DMS153 (cell line): ENCODE data around the gene TNRC18.
A peak's percentile ranks its signal among the peaks of the same experiment; 100 is the strongest.

Experiments used
- DNase-seq: peaks from one replicate; lab custom pipeline; 2025; lab: John Stamatoyannopoulos, UW

Gene TNRC18

DNA sequence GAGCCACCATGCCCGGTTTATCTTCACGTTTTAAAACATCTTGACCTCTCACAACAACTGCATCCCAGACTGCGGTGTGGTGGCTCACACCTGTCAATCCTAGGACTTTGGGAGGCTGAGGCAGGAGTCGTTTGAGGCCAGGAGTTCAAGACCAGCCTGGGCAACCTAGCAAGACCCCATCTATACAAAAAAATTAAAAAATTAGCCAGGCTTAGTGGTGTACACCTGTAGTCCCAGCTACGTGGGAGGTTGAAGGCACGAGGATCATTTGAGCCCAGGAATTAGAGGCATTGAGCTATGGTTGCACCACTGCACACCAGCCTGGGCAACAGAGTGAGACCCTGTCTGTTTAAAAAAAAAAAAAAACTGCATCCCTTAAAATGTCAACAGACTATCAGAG, 20.2 kb downstream of the TNRC18 start:
- no peak for DNase-seq

DNA sequence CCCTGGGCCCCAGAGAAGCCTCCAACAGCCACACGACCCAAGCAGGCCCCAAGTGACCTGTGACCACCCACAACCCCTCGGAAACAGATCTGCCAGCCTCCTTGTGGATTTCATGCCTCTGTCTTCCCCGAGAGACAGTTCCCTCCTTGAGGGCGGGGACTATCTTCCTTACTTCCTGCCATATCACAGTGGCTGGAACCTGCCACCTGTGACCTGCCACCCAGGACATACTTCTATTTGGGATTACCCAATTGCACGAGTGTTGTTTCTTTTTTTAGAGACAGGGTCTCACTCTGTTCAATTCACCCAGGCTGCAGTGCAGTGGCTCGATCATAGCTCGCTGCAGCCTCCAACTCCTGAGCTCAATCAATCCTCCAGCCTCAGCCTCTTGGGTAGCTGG, 25.9 kb downstream of the TNRC18 start:
- no peak for DNase-seq

DNA sequence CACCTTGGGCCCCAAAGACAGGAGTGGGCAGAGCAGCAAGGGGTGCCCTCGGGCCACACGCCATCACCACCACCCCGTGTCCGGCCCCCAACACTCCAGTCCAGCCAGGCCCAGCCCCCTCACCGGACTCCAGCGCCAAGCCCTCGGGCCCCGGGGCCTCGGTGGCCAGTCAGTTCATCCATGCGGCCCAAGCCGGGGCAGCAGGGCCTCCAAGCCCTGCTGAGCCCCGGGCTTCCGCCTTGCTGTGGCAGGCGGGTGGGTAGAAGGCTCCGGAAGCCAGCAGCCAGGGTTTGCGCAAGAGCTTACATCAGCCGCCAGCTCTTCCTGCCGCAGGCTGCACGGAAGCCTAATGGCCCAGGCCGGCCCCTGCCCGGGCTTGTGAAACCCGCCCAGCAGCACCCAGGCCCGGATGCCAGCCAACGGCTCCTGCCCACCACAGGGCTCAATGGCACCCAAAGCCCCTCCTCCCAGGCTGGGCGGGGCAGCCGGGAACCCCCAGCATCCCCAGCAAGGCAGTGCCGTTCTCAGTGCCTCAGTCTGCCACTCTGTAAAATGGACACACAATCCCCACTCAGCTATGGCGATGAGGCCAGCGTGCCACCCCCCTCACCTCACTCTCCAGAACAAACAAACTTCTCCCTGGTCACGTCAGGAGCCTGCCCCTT, 26.5 kb downstream of the TNRC18 start:
- peak; percentile 93 for DNase-seq

DNA sequence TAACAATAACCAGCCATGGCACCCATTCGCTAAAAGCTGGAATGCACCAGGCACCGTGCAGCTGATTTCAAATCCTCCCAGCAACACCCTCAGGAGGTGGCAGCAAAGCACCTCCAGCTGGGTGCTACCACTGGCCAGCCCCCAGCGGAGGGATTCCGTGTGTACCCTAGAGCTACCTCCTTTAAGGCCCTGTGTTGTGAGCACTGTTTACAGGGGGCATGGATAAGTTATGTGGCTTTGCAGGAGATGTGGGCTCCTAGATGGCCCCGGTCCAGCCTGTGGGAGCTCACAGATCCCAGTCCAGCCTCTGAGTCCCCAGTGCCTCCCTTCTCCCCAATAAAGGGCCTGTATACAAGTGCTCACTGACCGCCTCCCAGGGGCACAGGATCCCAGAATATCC, 27.1 kb downstream of the TNRC18 start:
- DNase-seq: peak; percentile 36

DNA sequence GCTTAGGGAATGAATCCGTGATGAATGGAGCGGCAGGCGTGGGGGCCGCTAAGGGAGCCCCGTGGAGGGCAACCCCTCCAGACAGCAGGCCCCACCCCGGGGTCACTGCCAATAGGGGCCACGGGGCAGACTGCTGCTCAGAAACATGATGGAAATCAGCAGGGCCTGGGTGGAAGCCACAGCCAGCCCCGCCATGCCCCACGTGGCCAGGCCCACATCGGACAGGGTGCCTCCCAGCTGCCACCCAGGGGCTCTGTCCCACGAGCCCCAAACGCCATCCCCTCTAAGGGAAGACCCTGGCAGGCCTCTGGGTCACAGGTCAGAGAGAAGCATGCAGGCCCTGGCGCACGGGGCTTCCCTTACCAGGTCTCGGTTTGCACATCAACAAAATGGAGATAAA, 28.4 kb downstream of the TNRC18 start:
- no peak for DNase-seq

DNA sequence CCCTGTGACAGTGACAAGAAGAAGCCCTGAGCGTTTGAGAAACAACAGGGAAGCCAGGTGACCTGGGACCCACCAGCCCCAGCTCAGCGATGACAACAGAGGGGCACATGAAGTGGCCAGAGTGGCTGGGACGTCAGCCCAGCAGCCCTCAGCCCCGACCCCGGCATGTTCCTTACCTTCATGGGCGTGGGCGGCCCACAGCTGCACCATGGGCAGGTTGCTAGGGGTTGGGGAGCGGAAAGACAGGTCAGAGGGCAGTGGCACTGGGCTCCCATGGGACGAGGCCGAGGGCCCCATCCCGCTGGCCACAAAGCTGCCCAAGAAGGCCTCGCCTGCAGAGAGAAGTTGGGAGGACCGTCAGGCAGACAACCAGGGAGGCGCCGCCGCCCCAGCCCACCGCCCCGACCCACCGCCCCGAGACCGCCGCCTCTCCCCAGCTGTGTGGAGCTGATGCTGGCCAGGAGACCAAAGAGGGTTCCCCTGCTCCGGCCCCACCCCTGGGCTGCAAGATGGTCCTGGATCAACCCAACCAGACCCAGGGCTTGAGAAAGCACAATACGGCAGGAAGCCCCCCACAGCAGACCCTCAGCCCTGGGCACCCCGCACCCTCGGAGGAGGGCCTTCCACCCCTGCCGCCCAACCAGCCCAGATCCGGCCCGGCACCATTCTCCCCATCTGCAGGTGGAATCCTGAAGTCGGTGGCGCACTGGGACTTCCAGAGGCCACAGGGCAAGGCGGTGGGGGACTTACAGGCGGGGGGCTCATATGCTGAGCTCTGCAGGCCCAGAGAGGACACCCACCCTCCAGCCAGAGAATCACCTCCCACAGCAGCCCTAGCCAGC, 29.1 kb downstream of the TNRC18 start:
- no peak for DNase-seq

DNA sequence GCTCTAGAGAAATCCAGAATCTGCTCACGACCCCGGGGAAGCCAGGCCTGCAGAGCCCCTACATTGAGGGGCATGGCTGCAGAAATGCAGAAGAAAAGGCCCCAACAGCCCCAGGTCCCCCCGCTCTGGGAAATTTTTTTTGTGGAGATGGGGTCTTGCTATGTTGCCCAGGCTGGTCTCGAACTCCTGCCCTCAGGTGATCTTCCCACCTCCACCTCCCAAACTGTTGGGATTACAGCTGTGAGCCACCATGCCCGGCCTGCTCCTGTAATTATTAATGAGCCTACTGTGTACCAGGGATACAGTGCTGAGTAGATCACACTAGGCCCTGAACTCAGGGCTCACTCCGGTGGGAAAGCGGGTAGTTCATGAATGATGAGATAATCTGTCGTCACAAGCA, 29.9 kb downstream of the TNRC18 start:
- DNase-seq: no peak

DNA sequence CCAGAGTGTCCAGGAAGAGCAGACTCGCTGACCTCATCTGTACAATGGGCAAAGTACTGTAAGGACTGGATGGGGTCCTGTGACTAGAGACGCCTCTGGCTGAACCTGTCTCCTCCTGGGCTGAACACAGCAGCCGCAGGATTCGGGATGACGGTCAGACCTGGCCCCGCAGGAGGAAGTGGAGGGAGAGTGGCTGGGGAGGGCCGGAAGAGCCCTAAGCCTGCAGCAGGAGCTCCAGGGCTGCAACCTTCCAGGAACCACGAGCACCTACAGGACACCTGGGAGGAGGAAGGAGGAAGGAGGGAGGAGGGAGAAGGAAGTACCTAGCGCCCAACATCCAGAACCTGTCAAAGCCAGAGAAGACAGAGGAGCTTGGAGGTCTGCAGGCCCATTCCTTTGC, 30.3 kb downstream of the TNRC18 start:
- no peak for DNase-seq

DNA sequence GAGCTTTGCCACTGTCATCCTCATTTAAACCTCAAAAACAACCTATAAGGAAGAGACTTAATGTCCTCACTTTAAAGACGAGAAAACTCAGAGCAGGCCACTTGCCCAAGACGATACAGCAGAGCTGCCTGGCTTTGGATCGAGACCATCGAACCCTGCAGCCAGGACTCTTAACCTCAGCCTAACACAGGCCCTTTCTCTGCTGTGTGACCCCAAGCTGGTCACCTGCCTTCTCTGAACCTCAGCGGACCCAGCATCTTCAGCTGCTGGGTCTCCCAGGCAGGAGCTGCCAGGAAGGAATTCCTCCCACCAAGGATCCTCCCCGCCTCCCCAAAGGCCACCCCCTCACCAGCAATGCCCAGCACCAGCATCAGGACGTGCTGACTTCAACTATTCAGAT, 32.7 kb downstream of the TNRC18 start:
- DNase-seq: no peak

DNA sequence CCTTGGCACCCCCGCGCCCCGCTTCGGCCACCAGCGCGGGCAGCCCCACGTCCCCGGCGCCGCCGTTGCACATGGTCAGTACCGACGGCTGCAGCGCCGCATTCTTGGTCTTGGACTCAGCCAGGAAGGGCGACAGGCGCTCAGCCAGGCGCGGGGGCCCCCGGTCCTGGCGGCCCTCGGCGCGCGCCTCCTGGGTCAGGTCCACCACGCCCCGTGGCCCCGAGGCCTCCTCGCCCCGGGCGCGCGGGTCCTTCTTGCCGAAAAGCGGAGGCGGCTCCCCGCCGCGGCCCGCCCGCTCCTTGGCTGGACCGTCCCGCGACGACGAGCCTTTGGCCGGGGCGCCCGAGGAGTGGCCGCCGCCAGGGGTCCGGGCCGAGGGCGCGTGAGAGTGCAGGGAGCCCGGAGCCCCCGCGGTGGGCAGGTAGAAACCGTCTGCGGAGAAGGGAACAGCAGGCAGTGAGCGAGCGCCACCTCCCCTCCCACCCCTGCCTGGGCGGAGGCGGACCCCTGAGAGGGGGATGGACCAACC, 34.7 kb downstream of the TNRC18 start:
- DNase-seq: no peak

DNA sequence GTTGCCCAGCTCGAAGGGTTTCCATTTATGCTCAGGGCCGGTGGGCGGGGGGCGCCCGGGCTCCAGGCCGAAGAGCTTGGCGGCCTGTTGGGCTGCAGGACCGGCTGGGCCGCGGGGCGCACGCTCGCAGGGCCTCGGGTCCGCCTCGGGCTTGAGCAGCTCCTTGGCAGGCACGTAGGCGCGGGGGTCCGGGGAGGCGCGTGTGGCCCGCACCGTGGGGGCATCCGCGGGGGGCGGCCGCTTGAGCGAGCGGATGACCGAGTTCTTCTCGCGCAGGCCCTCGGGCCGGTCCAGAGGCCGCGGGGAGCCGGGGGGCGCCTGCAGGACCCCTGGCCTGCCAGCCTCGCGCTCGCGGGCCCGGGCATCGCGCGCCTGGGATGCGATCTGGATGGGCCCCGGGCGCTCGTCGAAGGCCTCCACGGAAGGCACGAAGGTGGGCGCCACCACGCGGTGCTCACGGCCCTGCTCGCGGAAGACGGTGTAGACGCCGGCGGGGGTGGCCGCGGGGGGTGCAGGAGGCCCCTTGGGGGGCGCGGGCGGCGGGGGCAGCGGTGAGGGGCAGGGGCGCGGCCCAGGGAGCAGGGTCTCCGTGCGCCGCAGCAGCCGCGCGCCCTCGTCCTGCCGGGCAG, 35.2 kb downstream of the TNRC18 start:
- no peak for DNase-seq

DNA sequence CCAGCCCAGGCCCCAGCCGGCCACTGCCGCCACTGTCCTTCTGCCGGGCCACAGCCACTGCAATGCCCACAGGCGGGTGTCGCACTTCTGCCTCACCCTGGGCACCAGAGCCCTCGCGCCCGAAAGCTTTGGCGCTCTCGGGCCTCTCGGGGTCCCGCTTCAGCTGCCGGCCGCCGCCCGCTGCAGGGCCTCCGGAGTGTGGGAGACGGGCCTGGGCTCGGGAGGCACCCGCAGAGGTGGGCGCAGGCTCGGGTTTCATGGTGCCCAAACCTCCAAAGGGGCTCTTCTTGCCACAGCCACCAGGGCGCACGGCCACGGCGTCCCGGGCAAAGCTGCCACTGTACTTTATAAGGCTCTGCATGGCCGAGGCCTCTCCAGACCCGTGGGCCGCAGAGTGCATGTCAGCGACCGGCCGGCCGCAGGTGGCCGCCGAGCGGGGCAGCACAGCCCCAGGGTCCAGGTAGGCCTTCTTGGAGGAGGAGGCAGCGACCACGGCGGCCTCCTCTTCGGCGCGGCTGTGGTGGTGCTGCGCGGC, 35.9 kb downstream of the TNRC18 start:
- no peak for DNase-seq

DNA sequence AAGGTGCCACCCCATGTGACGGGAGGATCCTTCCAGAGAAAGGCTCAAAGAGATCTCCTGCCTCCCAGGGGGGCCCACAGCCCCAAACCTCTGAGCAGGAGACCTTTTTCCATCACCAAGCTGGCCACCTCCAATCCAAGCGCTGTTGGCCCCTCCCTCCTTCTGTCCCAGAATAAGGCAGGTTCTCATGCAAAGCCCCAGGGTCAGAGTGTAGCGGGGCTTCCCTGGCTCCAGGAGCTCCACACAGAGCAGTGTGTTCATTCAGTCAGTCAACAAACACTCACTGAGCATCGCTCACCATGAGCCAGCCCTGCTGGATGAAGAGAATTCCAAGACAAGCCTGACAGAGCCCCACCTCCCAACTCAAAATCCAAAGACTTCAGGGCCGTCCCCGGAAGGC, 39.0 kb downstream of the TNRC18 start:
- no peak for DNase-seq

DNA sequence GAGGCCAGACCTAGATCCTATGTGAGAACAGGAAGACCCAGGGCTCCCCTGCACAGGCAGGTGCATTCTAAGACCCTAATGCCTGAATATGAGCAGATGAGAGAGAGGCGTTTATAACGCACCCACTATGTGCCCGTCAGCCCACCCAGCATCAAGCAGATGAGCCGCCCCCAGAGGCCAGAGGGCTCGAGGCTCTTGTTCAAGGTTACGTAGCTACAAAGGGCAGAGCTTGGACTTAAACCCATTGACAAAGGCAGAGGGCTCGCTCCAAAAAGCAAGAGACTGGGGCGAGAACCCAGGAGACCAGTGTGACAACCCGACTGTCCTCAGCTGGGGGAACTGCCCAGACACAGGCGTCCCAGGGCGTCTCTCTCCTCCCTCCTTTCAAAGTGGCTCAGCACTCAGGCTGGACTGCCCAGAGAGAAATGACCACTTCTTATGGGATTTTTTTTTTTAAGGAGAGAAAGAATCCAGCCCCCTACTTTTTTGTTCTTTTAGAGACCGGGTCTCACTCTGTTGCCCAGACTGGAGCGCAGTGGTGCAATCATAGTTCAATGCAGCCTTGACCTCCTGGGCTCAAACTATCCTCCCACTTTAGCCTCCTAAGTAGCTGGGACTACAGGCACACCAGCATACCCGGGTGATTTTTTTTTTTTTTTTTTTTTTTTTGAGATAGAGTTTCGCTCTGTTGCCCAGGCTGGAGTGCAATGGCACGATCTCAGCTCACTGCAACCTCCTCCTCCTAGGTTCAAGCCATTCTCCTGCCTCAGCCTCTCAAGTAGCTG, 40.1 kb downstream of the TNRC18 start:
- DNase-seq: no peak

DNA sequence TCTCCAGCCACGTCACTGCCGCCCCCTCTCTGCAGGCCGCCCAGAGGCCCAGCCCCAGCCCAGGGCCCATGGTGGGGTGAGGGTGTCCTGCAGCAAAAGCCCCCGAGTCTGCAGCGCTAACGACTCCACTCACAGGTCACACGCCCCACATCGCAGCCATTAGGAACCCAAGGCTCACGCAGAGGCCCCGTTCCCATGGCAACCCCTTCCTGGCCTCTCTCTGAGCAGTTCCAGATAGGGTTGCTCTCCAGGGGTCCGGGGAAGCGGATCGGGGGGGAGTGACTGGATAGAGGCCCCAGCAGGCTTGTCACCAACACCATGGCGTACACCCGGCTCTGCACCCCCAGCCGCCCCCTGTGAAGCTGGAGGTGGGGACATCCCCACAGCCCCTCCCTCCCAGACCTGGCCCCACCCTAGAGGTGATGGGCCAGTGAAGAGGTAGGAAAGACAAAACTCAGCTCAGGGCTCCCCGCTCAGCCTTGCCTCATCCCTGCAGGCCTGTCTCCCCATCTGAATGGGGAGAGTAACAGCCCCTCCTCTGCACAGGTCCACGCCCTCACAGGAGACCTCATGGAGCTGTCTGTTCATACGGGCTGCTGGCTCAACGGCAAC, 41.2 kb downstream of the TNRC18 start:
- no peak for DNase-seq

DNA sequence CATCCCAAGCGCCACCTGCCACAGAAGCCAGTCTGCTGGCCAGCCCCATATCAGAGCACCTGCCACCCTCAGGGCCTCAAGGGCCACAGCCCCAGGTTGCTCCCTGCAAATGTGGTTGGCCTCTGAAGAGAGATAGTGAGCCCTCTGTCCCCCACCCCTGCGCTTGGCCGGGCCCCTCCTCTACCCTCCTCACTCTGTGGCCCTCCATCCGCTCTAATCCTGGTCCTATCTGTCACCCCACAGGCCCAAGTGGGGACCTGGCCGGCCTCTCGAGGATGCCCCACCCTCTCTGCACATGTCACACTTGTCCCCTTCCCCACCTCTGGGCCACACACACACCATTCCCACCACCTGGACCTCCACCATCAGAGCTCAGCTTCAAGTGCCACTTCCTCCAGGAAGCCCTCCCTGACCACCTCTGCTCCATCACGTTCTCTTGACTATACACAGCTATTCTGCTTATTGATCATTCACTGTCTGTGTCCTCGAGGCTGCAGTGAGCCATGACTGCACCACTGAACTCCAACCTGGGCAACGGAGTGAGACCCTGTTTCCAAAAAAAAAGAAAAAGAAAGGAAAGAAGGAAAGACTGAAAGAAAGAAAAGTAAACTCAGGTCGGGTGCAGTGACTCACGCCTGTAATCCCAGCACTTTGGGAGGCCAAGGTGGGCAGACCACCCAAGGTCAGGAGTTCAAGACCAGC, 42.4 kb downstream of the TNRC18 start:
- DNase-seq: no peak

DNA sequence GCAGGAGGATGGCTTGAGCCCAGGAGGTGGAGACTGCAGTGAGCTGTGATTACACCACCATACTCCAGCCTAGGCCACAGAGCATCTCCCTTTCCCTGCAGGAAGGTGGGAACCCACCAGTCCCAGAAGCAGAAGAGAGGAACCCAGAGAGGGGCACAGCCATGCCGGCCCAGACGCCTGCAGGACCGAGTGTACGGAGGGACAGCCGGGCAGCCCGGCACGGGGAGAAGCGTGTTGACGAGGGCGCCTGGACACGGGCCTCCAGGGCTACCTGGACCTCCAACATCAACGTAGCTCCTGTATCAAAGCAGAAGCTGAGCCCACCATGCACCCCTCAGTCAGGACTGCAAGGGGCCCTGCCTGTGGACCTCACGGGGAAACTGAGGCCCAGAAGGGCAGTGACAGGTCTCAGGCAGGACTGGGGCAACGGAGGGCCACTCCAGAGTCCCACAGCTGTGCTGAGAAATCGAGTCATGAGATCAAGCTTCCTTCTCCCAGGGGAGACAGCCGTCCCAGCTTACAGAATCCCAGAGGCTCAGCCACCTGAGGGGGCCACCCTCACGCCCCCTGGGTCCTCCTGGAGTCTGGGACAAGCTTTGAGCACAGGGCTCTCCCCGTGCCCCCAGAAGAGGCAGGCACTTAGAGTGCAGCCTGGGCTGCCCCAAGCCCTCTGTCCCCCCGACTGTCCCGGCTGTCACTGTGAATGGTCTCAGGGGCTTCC, 43.1 kb downstream of the TNRC18 start:
- DNase-seq: no peak

DNA sequence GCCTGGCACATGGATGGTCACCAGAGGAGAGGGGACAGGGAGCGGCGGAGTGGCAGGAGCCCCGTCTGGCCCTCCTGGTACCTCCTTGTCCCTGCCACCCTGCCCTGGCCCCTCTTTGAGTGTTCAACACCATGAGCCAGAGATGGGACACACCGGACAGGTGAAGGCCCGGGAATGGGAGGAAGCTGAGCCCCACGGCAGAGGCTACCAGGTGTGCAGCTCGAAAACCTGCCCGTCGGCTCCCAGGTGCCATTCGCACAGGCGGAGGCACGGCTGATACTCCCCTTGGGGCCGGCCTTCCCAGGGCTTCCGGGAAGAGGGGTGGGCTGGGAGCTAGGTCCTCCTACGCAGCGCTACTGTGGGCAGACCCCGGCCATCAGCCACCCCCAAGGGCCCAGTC, 44.1 kb downstream of the TNRC18 start:
- no peak for DNase-seq

DNA sequence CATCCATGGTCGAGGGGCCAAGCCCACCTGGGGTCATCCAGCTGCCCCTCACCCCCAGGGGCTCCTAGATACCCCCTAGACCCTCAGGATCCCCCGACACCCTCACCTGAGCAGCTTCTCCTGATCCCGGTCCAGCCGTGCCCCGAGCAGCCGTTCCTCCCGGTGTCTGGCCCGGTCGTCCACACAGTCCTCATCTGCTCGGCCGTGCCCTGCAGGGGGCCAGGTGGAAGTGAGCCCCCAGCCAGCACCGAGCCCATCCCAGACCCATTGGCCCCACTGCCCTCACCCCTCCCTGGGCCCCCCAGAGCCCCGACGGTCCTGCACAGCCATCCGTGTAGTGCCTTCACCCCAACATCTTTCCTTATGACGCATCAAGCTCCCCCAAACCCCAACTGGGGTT, 45.8 kb downstream of the TNRC18 start:
- DNase-seq: no peak

DNA sequence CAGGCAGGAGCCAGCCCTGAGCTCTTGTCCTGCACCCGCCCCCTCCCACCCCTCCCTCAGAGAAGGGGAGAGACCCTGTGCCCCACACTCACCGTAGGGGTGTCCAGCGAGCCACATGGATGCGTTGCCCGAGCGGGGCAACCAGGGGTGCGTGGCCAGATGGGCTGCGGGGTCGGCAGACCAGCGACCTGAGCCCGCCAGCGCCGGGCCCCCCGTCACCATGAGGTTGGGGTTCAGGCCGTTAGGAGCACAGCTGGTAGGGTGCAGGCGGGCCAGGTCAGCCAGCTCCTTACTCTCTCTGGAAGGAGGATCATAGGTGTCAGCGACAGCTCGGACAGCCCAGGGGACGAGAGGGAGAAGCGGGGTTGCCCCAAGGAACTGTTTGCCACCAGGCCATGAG, 46.4 kb downstream of the TNRC18 start:
- DNase-seq: no peak
